ENCODE data around the gene ADARB2. TPM values are rescaled to one million over a fixed set of nuclear protein-coding genes. Genes with fewer than 3 reads are reported as not detected.

The ADARB2 gene
- total RNA-seq, 6 donors from 2014 or later = 0.69 to 5.2 (median 1.8) TPM

- Histone ChIP-seq H3K4me3 (no peak overlapping the region), H3K27me3 (no peaks in the 10 kb centered on the region), H3K4me1 (no peaks in the 10 kb centered on the region), H3K27ac (no peak overlapping the region), H3K9me3 (no peaks in the 10 kb centered on the region), H3K36me3 (no peaks in the 10 kb centered on the region)
- ATAC-seq (ENCODE audit: low FRiP score in 2 of 2) (no peak), DNase-seq (peak in 1 of 2 donors; percentile 72)
- TF ChIP-seq, protein P1, sequence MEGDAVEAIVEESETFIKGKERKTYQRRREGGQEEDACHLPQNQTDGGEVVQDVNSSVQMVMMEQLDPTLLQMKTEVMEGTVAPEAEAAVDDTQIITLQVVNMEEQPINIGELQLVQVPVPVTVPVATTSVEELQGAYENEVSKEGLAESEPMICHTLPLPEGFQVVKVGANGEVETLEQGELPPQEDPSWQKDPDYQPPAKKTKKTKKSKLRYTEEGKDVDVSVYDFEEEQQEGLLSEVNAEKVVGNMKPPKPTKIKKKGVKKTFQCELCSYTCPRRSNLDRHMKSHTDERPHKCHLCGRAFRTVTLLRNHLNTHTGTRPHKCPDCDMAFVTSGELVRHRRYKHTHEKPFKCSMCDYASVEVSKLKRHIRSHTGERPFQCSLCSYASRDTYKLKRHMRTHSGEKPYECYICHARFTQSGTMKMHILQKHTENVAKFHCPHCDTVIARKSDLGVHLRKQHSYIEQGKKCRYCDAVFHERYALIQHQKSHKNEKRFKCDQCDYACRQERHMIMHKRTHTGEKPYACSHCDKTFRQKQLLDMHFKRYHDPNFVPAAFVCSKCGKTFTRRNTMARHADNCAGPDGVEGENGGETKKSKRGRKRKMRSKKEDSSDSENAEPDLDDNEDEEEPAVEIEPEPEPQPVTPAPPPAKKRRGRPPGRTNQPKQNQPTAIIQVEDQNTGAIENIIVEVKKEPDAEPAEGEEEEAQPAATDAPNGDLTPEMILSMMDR (IDR thresholded peaks at IDR 0.05) = no peak
- no peak for TF ChIP-seq POLR2AphosphoS5 (IDR thresholded peaks at IDR 0.05)
- no peak for TF ChIP-seq POLR2A (IDR thresholded peaks at IDR 0.05)
- TF ChIP-seq EP300 (IDR thresholded peaks at IDR 0.05) = no peak
- WGBS, 2 donors = 86 to 89% methylated on average over 14 to 27 of the region's 27 CpGs
These were observed 531.8 kb downstream of the ADARB2 start for GRCh38 chr10:1205450-1206030.

- Histone ChIP-seq H3K4me1 (no peaks in the 10 kb centered on the region), H3K9me3 (no peaks in the 10 kb centered on the region), H3K4me3 (no peak overlapping the region), H3K36me3 (no peaks in the 10 kb centered on the region), H3K27ac (no peak overlapping the region), H3K27me3 (no peaks in the 10 kb centered on the region)
- DNase-seq = peak in 1 of 2 donors; percentile 77
- no peak for ATAC-seq (ENCODE audit: low FRiP score in 2 of 2)
- WGBS, 2 donors = 85 to 91% methylated on average over 16 to 26 of the region's 26 CpGs
- TF ChIP-seq, protein P1 (IDR thresholded peaks at IDR 0.05) = no peak
- TF ChIP-seq POLR2AphosphoS5 (IDR thresholded peaks at IDR 0.05) (no peak), EP300 (IDR thresholded peaks at IDR 0.05) (no peak), POLR2A (IDR thresholded peaks at IDR 0.05) (no peak)
These were observed 532.6 kb downstream of the ADARB2 start for GRCh38 chr10:1204434-1205326.

- peaks cover 0 to 4% (median 0%) of the 10 kb centered on the region in 4 donors for H3K27me3 ChIP-seq
- no peak overlapping the region for H3K27ac ChIP-seq
- H3K4me3 ChIP-seq = no peak overlapping the region
- no peaks in the 10 kb centered on the region for H3K9me3 ChIP-seq
- no peaks in the 10 kb centered on the region for H3K36me3 ChIP-seq
- TF ChIP-seq, protein P1 (IDR thresholded peaks at IDR 0.05) = no peak
- TF ChIP-seq POLR2A (IDR thresholded peaks at IDR 0.05) = no peak
- no peak for TF ChIP-seq POLR2AphosphoS5 (IDR thresholded peaks at IDR 0.05)
- TF ChIP-seq EP300 (IDR thresholded peaks at IDR 0.05) = no peak
- WGBS, 2 donors = 88 to 97% methylated on average over 5 to 10 of the region's 10 CpGs
- DNase-seq (no peak), ATAC-seq (ENCODE audit: low FRiP score in 2 of 2) (no peak)
- no peaks in the 10 kb centered on the region for H3K4me1 ChIP-seq
These were observed 533.6 kb downstream of the ADARB2 start for GRCh38 chr10:1203704-1204103.

GRCh38 chr10:1203216-1203615, 534.1 kb downstream of the ADARB2 start:
- H3K36me3 ChIP-seq = no peaks in the 10 kb centered on the region
- WGBS, 2 donors = 90 to 93% methylated on average over 11 to 13 of the region's 13 CpGs
- no peaks in the 10 kb centered on the region for H3K9me3 ChIP-seq
- peaks cover 0 to 4% (median 0%) of the 10 kb centered on the region in 4 donors for H3K27me3 ChIP-seq
- no peaks in the 10 kb centered on the region for H3K4me1 ChIP-seq
- peak in 1 of 2 donors; percentile 68 for DNase-seq
- no peak overlapping the region for H3K27ac ChIP-seq
- no peak overlapping the region for H3K4me3 ChIP-seq
- TF ChIP-seq POLR2AphosphoS5 (IDR thresholded peaks at IDR 0.05) (no peak), POLR2A (IDR thresholded peaks at IDR 0.05) (no peak), EP300 (IDR thresholded peaks at IDR 0.05) (no peak)
- TF ChIP-seq, protein P1 (IDR thresholded peaks at IDR 0.05) = no peak
- ATAC-seq (ENCODE audit: low FRiP score in 2 of 2) = no peak
